Rectal smooth muscle tissue (tissue), 1 donor: Measurements from ENCODE around the gene SERHL2.

Experiments
- H3K27ac ChIP-seq: one replicate; pipeline ENCODE4 v1.7.0; 2013; ENCODE audit warnings: low read depth, low read length, inconsistent platforms
- H3K27me3 ChIP-seq: one replicate; pipeline ENCODE4 v1.7.0; 2013; ENCODE audit warnings: low read length; ENCODE audit not compliant: control insufficient read depth, insufficient read depth
- H3K36me3 ChIP-seq: one replicate; pipeline ENCODE4 v1.7.0; 2013; ENCODE audit warnings: low read length; ENCODE audit not compliant: control insufficient read depth, insufficient read depth
- H3K4me1 ChIP-seq: one replicate; pipeline ENCODE4 v1.7.0; 2013; ENCODE audit warnings: low read length; ENCODE audit not compliant: control insufficient read depth, insufficient read depth
- H3K4me3 ChIP-seq: one replicate; pipeline ENCODE4 v1.7.0; 2013; ENCODE audit warnings: low read length
- H3K9ac ChIP-seq: one replicate; pipeline ENCODE4 v1.7.0; 2013; ENCODE audit warnings: low read length

Gene SERHL2

DNA sequence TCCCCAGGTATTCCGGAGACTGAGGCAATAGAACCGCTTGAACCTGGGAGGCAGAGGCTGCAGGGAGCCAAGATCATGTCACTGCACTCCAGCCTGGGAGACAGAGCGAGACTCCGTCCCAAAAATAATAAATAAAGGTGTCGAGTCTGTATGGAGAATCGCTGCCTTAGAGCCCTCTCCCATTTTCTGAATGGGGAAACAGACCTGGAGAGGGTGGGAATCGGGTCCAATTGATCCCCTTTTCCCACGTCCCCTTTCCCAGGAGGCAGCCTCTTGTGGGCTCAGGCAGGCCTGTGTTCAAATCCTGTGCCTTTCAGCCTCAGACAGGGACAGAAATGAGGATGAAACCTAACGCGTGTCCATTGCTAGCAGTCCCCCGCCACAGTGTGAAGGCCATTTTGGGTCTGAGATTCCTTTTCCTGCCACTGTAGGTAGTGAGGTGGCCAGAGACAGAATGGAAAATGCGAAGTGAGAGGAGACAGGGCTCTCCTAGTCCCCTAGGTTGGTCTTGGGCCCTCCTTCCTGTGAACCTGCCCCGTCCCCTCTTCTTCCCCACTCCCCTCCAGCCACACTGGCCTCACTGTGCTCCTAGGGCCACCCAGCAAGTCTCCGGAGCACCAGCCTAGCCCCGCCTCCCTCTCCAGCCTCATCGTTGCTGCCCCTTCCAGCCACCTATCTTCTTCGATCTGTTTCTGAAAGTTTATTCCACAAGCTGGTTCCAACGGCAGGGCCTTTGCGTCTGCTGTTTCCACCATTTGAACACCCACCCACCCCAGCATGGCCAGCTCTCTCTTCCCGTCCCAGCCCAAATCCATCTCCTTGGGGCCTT, 63.6 kb downstream of the SERHL2 start:
- peaks cover 22% of the 10 kb centered on the region for H3K4me1 ChIP-seq
- H3K27me3 ChIP-seq, result no peaks in the 10 kb centered on the region
- peak overlapping the region; percentile 8 for H3K27ac ChIP-seq
- peaks cover 2% of the 10 kb centered on the region for H3K36me3 ChIP-seq
- H3K9ac ChIP-seq, result no peak overlapping the region
- H3K4me3 ChIP-seq, result no peak overlapping the region

DNA sequence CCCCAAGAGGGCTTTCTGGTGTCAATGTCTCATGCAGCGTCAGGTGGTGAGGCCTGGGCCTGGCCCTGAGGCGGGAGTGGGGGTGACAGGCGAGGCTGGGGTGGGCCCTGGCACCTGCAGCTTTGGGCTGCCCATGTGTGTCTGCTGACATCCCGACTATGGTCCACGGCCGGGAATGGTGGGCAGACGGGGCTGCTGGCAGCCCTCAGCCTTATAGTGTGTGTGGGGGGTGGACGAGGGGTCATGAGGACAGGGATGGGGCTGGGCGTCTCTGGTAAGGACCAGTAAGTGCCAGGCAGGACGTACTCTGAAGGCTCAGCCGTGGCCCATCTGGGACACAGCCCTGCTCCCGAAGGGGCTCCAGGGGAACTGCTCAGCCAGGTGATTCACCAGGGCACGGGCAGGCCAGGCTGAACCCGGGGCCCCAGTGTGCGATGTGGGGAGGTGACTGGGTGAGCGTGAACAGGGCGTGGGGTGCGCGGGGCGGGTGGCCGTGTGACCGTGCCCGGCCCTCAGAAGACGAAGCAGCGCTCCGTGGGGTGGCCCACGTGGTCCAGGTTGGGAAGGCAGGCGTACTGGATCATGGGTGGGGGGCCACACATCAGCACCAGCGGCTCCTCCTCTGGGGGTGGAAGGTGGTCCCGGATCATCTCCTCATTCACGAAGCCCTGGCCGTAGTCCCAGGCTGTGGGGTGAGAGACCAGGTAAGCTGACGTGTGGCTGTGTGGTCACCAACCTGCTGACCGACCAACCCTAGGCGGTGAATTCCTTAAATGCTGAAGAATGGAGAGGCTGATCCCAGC, 65.7 kb downstream of the SERHL2 start:
- H3K27ac ChIP-seq, result no peak overlapping the region
- H3K4me3 ChIP-seq, result no peak overlapping the region
- H3K36me3 ChIP-seq, result peaks cover 10% of the 10 kb centered on the region
- no peak overlapping the region for H3K9ac ChIP-seq
- H3K4me1 ChIP-seq, result peaks cover 12% of the 10 kb centered on the region
- no peaks in the 10 kb centered on the region for H3K27me3 ChIP-seq

DNA sequence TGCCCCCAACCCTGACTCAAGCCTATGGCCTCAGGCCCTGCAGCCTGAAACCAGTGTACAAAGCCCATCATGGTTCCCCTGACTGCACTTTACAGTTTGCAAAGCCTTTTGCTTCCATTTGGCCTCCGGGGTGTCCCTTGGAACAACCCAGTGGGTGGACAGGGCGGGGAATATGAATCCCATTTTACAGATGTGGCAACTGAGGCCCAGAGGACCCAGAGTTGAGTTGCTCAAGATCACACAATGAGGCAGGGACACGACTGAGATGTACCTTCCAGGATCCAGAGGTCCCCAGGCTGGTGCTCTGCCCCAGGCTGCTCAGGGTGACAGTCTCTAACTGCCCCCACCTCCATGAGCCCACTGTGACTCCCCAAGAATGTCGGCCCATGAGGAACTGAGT, 66.3 kb downstream of the SERHL2 start:
- Histone ChIP-seq H3K36me3 (peaks cover 10% of the 10 kb centered on the region), H3K4me3 (no peak overlapping the region), H3K4me1 (peaks cover 12% of the 10 kb centered on the region), H3K27ac (peak overlapping the region; percentile 71), H3K9ac (no peak overlapping the region), H3K27me3 (no peaks in the 10 kb centered on the region)

DNA sequence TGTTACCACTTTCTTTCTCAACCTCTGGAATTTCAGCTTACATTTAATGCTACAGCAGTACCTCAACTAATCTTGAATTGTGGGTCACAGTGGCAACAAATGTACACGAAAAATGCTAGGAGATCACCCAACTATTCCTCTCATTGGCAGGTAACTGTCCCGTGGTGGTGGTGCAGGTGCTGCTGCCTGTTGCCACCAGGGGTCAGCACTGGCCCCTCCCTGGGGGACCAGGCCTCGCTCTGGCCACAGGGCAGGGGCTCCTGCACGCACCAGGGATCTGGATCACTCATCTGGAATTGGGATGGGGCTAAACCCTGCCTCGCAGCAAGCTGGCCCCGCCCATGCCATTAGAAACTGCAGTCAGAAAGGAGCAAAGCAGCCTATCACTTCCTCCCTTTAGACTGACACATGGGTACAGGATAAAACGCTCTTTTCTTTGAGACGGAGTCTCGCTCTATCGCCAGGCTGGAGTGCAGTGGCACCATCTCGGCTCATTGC, 67.8 kb downstream of the SERHL2 start:
- H3K27ac ChIP-seq, result peak overlapping the region; percentile 71
- H3K36me3 ChIP-seq, result peaks cover 14% of the 10 kb centered on the region
- H3K4me3 ChIP-seq, result no peak overlapping the region
- H3K27me3 ChIP-seq, result no peaks in the 10 kb centered on the region
- H3K9ac ChIP-seq, result no peak overlapping the region
- peaks cover 9% of the 10 kb centered on the region for H3K4me1 ChIP-seq

DNA sequence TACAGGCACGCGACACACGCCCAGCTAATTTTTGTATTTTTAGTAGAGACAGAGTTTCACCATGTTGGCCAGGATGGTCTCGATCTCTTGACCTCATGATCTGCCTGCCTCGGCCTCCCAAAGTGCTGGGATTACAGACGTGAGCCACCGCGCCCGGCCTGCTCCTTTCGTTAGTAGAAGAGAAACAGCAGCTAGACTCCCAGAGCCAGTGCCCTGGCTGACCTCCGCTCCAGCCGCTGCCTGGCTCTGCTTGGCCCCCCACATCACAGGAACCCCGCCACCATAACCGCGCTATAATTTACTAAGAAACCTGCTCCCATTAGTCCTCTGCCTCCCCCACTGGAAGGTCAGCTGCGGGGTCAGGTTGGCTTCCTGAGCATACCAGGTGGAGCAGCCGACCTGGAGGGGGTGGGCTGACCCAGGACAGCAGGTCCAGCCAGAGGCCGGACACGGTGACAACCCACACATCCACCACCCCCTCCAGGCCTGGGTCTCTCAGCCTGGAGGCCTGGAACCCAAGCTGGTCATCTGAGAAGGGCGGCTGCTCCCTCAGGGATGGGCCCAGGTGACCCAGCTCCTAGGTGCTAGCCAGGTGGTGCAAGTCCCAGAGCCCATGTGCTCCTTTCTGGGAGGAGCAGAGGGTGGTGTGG, 68.4 kb downstream of the SERHL2 start:
- H3K27me3 ChIP-seq, result no peaks in the 10 kb centered on the region
- peaks cover 9% of the 10 kb centered on the region for H3K4me1 ChIP-seq
- no peak overlapping the region for H3K4me3 ChIP-seq
- H3K9ac ChIP-seq, result no peak overlapping the region
- H3K27ac ChIP-seq, result peak overlapping the region; percentile 71
- peaks cover 19% of the 10 kb centered on the region for H3K36me3 ChIP-seq

DNA sequence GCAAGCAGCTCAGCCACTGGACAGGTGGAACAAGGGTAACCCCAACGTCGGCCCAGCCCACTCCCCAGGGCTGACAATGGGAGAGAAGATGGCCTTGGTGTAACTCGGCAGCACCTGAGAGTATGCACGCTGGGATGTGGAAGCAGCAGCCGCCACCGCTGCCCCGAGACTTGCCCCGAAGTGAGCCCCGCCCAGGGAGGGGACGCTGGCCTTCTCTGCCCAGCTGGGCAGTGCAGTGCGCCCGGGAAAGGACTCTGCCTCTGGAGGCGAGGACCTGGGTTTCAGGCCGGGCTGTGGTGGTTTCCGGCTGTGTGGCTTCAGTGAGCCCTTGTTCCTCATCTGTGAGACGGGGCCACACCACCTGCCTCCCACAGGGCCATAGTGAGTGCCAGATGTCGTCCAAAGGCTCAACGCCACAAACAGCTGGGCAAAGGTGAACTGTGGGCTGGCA, 69.6 kb downstream of the SERHL2 start:
- H3K4me3 ChIP-seq, result no peak overlapping the region
- H3K4me1 ChIP-seq, result peaks cover 9% of the 10 kb centered on the region
- H3K27ac ChIP-seq, result no peak overlapping the region
- peaks cover 24% of the 10 kb centered on the region for H3K36me3 ChIP-seq
- H3K27me3 ChIP-seq, result no peaks in the 10 kb centered on the region
- H3K9ac ChIP-seq, result no peak overlapping the region
